Retina (tissue), 1 donor: Measurements from ENCODE around the gene HOXC13.

Experiments
- DNase-seq: peaks from one replicate; pipeline ENCODE4 v3.0.0-alpha.2; 2016

Gene HOXC13

DNA sequence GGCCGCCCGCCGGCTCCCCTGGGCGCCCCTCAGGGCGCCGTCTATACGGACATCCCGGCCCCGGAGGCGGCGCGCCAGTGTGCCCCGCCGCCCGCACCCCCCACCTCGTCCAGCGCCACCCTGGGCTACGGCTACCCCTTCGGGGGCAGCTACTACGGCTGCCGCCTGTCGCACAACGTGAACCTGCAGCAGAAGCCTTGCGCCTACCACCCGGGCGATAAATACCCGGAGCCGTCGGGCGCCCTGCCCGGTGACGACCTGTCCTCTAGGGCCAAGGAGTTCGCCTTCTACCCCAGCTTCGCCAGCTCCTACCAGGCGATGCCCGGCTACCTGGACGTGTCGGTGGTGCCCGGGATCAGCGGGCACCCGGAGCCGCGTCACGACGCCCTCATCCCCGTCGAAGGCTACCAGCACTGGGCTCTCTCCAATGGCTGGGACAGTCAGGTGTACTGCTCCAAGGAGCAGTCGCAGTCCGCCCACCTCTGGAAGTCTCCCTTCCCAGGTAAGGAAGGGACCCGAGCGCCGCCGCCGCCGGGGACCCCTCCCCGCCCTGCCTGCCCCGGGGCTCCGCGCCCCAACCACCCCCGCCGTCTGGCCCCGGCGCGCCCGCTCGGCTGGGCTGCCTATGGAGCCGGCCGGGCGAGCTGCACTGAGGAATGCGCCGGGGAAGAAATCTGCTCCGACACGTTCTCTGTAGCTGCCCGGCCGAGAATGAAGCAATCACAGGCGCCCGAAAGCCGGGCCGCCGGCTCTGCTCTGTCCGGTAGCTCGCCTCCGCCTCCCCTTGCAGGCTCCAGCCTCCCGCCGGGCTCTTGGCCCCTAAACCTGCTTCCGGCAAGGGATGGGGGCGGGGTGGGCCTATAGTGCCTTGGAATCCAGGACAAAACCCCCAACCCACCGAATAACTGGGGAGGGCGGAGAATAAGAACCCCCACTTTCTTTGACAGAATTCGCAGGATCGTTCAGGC is 794 bp downstream of the HOXC13 start:
- no peak for DNase-seq

GRCh38 chr12:53940443-53941014 is 1.9 kb downstream of the HOXC13 start:
- DNase-seq, result no peak

GRCh38 chr12:53941187-53941586 is 2.6 kb downstream of the HOXC13 start:
- DNase-seq, result no peak

DNA sequence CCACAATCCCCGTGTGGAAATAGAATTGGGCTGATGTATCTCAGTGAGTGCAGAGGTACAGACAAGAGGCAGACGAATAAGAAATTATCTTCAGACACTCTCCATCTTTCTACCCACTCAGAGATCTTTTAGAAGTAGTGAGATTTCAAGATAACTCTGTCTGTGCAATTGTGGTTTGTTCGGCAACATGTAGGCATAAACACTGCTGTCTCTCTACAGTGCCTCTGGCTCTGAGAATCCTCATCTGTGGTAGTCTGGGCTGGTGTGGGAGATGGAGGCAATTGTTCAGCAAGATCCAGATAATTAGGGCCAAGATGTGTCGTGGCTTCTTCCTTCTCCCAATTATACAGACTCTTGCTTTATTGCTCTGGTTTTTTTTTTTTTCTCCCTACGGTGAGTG is 3.1 kb downstream of the HOXC13 start:
- no peak for DNase-seq

GRCh38 chr12:53942467-53942997 is 3.9 kb downstream of the HOXC13 start:
- no peak for DNase-seq

DNA sequence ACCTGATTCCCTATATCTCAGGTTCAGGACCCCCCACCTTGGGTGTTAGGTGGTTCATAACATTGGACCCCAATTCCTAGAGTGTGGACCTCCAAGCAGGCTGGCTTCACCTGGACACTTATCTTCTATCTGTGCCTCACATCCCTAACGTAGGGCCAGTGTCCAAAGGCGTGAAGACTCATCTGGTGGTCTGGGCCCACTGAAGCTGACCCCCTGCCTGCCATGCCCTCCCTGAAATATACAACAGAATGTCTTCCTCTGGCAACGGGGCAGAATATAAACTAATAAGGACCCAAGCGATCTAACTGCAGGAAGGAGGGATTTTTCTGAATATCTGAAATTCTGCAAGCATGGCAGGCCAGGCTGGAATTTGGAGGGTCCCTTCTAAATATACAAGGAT is 5.6 kb downstream of the HOXC13 start:
- DNase-seq, result no peak

- DNase-seq, result no peak
These were observed 6.5 kb downstream of the HOXC13 start for GRCh38 chr12:53944907-53945847.

DNA sequence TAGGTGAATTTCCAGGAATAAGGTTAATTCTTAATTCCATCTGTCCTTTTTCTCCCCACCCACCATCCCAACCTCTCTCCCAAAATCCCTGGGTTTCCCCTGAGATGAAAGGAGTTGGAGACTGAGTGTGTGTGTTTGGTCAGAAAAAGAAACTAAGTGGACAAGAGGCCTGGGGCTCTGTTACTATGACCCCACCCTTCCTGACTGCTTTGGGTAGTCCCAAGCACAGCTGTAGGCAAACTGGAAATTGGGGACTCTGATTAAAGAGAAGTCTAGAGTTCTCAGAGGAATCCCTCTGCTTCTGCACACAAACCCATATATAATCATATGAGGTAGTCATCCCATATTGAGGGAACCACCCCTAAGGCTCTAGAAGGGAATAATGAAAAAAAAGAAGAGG is 9.1 kb downstream of the HOXC13 start:
- DNase-seq, result no peak

DNA sequence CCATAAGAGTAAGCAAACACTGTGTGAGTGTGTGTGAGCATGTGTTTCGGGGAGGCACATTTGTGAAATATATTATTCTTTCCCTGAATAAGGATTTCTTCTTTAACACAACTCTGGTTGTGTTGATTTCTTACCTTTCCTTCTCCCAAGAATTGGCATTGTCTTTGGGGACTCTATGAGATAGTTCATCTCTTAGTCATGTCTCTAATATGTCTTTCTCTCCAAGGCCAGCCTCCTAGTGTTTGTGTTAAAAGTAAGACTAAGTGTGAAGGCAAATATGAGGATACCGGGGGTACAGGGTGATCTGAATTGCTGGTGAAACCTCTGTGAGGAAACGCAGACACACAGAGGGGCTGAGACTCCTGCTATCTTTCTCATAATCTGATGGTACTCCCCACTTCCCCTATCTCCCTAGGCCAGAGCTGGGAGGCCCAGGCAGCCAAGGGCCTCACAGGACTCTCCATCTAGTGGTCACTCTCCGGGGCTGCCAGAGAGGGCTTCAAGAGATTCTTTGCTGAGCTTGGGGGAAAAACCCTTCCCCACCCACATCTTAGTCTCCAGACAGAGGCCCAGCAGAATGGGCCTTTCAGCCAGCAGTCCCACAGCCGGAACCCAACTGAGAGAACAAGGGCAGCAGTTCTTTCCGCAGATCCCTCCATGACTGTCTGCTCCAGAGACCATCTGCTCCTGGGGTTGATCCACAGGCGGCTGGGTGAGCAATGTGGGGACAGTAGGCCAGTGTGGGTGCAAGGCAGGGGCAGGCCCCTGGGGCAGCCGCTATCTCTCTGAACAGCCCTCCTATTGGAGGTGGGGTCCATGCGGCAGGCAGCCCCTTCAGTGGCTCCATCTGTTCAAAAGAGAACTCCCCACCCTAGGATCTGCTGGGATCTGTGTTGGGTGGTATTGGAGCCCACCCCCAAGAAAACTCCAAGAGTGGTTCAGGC is 10.3 kb downstream of the HOXC13 start:
- DNase-seq, result no peak

DNA sequence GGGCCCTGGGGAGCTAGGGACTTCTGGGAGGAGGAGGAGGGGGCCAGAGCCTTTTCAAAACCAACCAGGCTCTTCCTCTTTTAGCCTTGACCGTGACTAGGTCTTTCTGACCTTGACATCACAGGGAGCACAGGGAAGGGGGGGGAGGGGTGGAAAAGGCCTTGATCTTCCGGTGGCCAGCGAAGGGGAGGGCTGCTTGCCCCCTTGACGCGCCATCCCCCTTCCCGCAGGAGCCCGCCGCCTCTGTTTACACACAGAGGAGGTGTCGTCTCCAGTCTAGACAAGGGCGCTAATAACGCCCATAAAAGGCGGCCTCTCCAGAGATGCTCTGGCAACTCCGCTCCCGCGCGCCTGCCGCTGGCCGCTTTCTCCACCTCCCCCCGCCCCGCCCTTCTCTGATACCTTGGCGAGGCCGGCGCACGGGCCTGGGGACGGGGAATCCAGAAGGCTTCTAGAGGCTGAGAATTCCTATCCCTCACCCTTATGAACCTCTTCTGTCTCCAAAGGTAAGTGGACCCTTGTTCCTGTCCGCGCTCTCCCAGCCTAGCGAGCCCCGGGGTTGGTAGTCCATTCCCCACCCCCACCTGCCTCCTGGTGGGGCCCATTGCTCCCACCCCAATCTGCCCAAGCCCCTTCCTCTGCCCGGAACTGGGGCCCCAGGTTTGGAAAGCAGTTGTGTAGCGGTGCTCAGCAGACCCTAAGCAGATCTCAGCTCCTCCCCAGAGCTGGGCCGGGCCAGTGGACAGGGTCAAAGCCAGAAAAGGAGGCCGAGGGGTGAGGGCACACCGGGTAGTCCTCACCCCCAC is 11.2 kb downstream of the HOXC13 start:
- DNase-seq, result no peak

DNA sequence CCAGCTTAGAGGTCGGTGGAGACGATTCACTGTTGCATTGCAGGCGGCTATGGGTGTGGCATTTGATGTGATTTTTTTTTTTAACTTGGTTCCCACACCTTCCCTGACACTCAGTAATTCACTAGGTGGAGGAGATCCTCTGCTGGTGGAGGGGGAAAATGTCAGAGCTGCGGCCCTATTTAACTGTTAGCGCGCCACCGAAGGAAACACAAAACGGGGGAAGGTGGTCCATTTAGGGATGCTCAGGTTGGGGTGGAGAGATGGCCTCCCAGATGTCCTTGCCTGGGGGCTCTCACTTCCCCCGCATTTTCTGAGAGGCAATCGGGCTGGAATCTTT is 11.8 kb downstream of the HOXC13 start:
- DNase-seq, result no peak

- DNase-seq, result no peak
These were observed 12.4 kb downstream of the HOXC13 start for GRCh38 chr12:53950789-53951576.

- DNase-seq, result no peak
These were observed 13.1 kb downstream of the HOXC13 start for GRCh38 chr12:53951577-53952334.

DNA sequence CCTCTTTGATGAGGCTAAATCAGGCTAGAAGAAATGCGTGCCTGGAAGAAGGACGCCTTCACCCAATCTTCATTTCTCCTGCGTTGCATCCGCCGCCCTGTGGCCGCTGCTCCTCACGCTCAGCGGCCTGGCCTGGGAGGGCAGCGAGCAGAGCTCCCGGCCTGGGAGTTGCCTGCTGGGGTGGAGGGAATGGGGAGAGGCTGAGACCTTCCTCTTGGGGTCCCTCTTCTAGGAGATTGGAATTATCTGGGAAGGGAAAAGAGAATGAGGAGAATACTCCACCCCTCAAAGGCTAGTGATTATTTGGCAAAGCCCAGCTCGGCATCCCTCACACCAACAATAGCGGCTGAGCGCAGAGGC is 13.7 kb downstream of the HOXC13 start:
- DNase-seq, result peak; percentile 75

- no peak for DNase-seq
These were observed 14.5 kb downstream of the HOXC13 start for GRCh38 chr12:53952871-53953734.

DNA sequence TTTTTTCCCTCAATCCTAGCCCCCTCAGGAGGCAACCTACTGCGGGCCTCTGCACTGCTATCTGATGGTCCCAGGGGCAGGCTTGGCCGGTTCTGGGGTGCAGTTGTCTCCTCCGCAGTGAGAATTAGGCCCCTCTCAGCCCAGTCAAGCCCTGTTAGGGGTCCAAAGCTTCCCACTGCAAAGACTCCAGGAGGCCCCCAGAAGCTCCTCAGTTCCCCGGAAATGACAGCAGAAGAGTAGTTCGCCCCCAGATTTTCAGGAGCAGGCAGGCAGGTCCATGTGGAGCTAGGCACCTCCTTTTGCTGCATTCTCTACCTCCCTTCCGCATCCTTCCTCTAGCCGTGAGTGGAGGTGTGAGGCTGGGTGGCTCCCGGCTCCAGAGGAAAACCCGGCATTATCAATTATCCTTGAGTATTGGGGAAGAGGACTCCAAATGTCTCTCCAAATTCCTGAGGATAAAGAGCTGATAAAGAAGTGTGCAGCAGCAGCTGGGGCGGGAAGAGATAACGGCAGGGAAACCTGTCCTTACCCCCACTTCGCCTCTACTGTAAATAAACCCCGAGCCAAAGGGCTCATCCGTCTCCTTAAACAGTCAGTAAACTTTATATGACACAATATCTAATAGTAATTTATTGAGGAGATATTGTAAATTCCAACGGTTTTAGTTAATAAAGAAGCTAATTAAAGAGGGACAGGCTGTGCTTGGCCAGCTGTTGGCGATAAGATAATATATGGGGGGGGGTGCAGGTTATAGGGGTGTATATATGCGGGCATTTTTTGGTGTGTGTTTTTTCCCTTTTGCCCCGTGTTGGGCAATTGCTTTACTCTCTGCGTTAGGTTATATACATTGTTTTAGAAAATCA is 15.4 kb downstream of the HOXC13 start:
- no peak for DNase-seq

- no peak for DNase-seq
These were observed 16.0 kb downstream of the HOXC13 start, which contains the start of gene HOXC12 for GRCh38 chr12:53954694-53955035. HOXC12 (plus strand) TSS chr12:53954903; CDS start chr12:53954930, 27 bp downstream.
